Brain microvascular endothelial cell (primary cell): ENCODE data around the gene ALDH1A3.

Experiments used
- DNase-seq: peaks from one replicate; pipeline ENCODE4 v3.0.0-alpha.2; 2020
- H3K27ac ChIP-seq: fragments of 250-450 bp; sonication (Bioruptor Pico); 2 replicates; pipeline ENCODE4 v1.5.1; 2020; ENCODE audit warnings: mild to moderate bottlenecking, moderate library complexity
- H3K27me3 ChIP-seq: fragments of 250-450 bp; sonication (Bioruptor Pico); replicated peaks from 2 replicates; pipeline ENCODE4 v1.5.1; 2020; ENCODE audit warnings: mild to moderate bottlenecking
- H3K36me3 ChIP-seq: fragments of 250-450 bp; sonication (Bioruptor Pico); replicated peaks from 2 replicates; pipeline ENCODE4 v1.5.1; 2020; ENCODE audit warnings: mild to moderate bottlenecking
- H3K4me3 ChIP-seq: 2 replicates; pipeline ENCODE4 v1.5.1; 2011; ENCODE audit warnings: low read depth, mild to moderate bottlenecking, control low read depth, low read length, moderate library complexity
- in situ Hi-C: cut with HindIII; loops from 2 replicates; pipeline ENCODE4 v1.10.0; 2017; ENCODE audit warnings: low sequenced_read_pairs, low pct_ligation_motif_present
- TF ChIP-seq, protein P1 (sequence below): IDR thresholded peaks from 2 replicates; pipeline ENCODE4 v1.5.1; 2011; ENCODE audit warnings: low read depth, mild to moderate bottlenecking, moderate library complexity, low read length, control low read depth, inconsistent platforms; ENCODE audit errors: missing control alignments

The ALDH1A3 gene

GRCh38 chr15:100893964-100894295, 14.3 kb downstream of the ALDH1A3 start:
- in situ Hi-C loops: no loop called here
- TF ChIP-seq, protein P1, sequence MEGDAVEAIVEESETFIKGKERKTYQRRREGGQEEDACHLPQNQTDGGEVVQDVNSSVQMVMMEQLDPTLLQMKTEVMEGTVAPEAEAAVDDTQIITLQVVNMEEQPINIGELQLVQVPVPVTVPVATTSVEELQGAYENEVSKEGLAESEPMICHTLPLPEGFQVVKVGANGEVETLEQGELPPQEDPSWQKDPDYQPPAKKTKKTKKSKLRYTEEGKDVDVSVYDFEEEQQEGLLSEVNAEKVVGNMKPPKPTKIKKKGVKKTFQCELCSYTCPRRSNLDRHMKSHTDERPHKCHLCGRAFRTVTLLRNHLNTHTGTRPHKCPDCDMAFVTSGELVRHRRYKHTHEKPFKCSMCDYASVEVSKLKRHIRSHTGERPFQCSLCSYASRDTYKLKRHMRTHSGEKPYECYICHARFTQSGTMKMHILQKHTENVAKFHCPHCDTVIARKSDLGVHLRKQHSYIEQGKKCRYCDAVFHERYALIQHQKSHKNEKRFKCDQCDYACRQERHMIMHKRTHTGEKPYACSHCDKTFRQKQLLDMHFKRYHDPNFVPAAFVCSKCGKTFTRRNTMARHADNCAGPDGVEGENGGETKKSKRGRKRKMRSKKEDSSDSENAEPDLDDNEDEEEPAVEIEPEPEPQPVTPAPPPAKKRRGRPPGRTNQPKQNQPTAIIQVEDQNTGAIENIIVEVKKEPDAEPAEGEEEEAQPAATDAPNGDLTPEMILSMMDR: no peak
- no peak overlapping the region for H3K27ac ChIP-seq
- no peak overlapping the region for H3K4me3 ChIP-seq
- no peaks in the 10 kb centered on the region for H3K27me3 ChIP-seq
- DNase-seq: no peak
- H3K36me3 ChIP-seq: no peaks in the 10 kb centered on the region

- in situ Hi-C loops: no loop called here
- TF ChIP-seq, protein P1: no peak
- Histone ChIP-seq H3K27me3 (no peaks in the 10 kb centered on the region), H3K4me3 (no peak overlapping the region), H3K36me3 (no peaks in the 10 kb centered on the region), H3K27ac (no peak overlapping the region)
- DNase-seq: no peak
These were observed 16.1 kb downstream of the ALDH1A3 start for GRCh38 chr15:100895721-100896120.

- H3K27ac ChIP-seq: no peak overlapping the region
- TF ChIP-seq, protein P1: no peak
- H3K27me3 ChIP-seq: no peaks in the 10 kb centered on the region
- H3K36me3 ChIP-seq: no peaks in the 10 kb centered on the region
- in situ Hi-C loops: no loop called here
- H3K4me3 ChIP-seq: no peak overlapping the region
- DNase-seq: no peak
These were observed 17.9 kb downstream of the ALDH1A3 start for GRCh38 chr15:100897221-100898151.

GRCh38 chr15:100898152-100898490, 18.5 kb downstream of the ALDH1A3 start:
- Histone ChIP-seq H3K36me3 (no peaks in the 10 kb centered on the region), H3K27ac (no peak overlapping the region), H3K4me3 (no peak overlapping the region), H3K27me3 (no peaks in the 10 kb centered on the region)
- TF ChIP-seq, protein P1: no peak
- in situ Hi-C loops: no loop called here
- no peak for DNase-seq

DNA sequence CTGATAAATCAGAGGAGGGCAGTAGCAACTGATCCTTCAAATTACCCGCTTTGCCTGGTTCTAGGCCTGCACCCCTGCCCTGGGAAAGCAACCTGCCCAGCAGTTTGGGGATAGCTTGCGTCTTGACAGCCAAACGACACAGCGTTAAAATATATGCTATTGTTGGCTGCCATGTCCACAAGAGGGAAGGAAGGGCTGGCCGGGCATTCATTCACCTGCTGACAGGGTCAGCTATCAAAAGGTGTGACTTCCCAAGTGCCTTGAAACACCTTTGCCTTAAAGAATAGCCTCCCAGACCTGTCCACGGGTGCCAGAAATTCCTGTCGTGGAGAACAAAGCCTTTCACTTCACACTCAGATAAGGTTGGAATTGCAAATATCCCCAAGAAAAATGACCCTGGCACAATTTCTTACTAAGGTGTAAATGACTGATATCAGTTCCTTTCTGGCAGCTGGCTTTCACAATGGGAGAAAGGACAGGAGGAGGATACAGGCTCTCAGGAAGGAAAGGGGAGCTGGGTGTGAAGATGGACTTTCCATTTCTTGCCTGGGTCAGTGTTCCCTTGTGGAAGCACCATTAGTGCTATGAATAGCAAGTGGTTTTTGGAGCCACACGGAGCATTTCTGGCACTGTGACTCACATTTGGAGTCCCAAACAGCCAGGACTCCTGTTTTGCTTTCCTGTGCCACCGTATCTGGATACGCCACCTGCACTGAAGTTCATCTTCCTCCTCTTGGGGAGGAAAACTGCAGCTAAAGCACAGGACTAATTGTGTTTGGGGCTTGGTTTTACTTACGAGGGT, 19.2 kb downstream of the ALDH1A3 start:
- Histone ChIP-seq H3K27me3 (no peaks in the 10 kb centered on the region), H3K4me3 (no peak overlapping the region), H3K36me3 (no peaks in the 10 kb centered on the region), H3K27ac (no peak overlapping the region)
- in situ Hi-C loops: no loop called here
- DNase-seq: no peak
- TF ChIP-seq, protein P1: no peak
